ENCODE measurements around the gene CD83. TPM values are rescaled to one million over a fixed set of nuclear protein-coding genes. Genes with fewer than 3 reads are reported as not detected.
A peak's percentile ranks its signal among the peaks of the same experiment; 100 is the strongest.

Gene CD83
- total and polyA plus RNA-seq, 9 of the 15 experiments (the other 6 are each of a cell fraction or from before 2014, with no cell fraction given) = 2.5 to 4.1 (median 3.4) TPM

GRCh38 chr6:14108571-14109410 lies 8.8 kb upstream of the CD83 start (continued):
- TF ChIP-seq GTF2B (IDR thresholded peaks at IDR 0.05; ENCODE audit: extremely low read depth, insufficient read length) (no peak), DEAF1 (CRISPR knock-in tag; IDR thresholded peaks at IDR 0.05) (0 out of 2 replicates have a peak, but pooled peaks have one; percentile 5), TRIM24 (IDR thresholded peaks at IDR 0.05) (peak; percentile 47 to 67; a peak in 3 of 4 replicates), ZNF12 (CRISPR knock-in tag; IDR thresholded peaks at IDR 0.05) (0 out of 2 replicates have a peak, but pooled peaks have one; percentile 26), MBD1 (CRISPR knock-in tag; IDR thresholded peaks at IDR 0.05) (peak; percentile 72; the same call in 1 of the 2 replicates), ATF6 (CRISPR knock-in tag; IDR thresholded peaks at IDR 0.05) (0 out of 2 replicates have a peak, but pooled peaks have one; percentile 66), FOXK2 (conservative IDR thresholded peaks at IDR 0.05 in 1 of 2, IDR thresholded peaks at IDR 0.05 in 1 of 2; ENCODE audit: low read depth in 2 of 2) (no peak), ESRRA (IDR thresholded peaks at IDR 0.05; ENCODE audit: borderline replicate concordance, low read depth) (peak; percentile 56; the same call in 1 of the 2 replicates), ZBTB2 (IDR thresholded peaks at IDR 0.05) (peak; percentile 76; the same call in 1 of the 2 replicates), TEAD1 (CRISPR knock-in tag; IDR thresholded peaks at IDR 0.05) (0 out of 4 replicates have a peak, but pooled peaks of 1 of the 2 experiments have one; percentile 28), FIP1L1 (IDR thresholded peaks at IDR 0.05; ENCODE audit: low read depth, low read length, poor library complexity, severe bottlenecking) (no peak), STAT5A (IDR thresholded peaks at IDR 0.05; ENCODE audit: borderline replicate concordance, low read length) (peak; percentile 42; the same call in 1 of the 2 replicates), CBX3 (IDR thresholded peaks at IDR 0.05; ENCODE audit: borderline replicate concordance in 1 of 2, low read length in 2 of 2) (peak in 1 of 2 experiments; percentile 67; a peak in 1 of 3 replicates), CREB3 (tag; conservative IDR thresholded peaks at IDR 0.05; ENCODE audit: low read depth) (peak; percentile 40; the same call in 1 of the 2 replicates), NFRKB (IDR thresholded peaks at IDR 0.05; ENCODE audit: low read depth) (0 out of 2 replicates have a peak, but pooled peaks have one; percentile 38), MBD2 (IDR thresholded peaks at IDR 0.05; ENCODE audit: borderline replicate concordance, low read depth) (peak; percentile 31; the same call in 1 of the 2 replicates)

Measured in K562 (cell line).